A172 (cell line): ENCODE measurements around the gene REG3A. TPM values are rescaled to one million over a fixed set of nuclear protein-coding genes. Genes with fewer than 3 reads are reported as not detected.

Source experiments
- DNase-seq: peaks from one replicate; pipeline ENCODE4 v3.0.0-alpha.2; 2015; ENCODE audit warnings: low spot score
- total RNA-seq: library from RNA; depleted of rRNA; stranded (reverse); fragments of >200 nt; shearing (Covaris generic); gene quantifications from 2 replicates; pipeline ENCODE4 v1.2.3, GENCODE V29; 2014; rRNA removed

The REG3A gene
- total RNA-seq, 1 experiment from 2014 or later: not detected

DNA sequence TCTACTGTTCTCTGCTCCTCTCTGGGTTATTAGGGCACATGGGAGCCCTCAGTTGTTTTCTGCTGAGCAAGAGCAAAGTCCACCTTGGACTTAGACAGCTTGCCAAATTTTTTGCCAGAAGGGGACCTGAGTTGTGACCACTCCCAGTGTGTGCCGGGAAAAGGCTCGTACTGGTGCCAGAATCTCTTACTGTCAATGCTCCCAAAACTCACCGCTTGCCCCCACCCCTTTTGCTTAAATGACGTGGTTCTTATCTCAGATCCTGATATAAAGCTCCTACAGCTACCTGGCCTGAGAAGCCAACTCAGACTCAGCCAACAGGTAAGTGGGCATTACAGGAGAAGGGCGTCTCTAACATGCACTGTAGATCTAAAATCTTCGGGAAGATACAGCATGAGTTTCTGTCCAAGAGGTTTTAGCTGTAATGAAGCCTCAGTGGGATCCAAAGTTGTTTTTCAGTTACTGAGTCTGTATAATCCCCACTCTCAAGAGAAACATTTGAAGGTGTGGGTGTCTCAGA, 39.3 kb downstream of the REG3A start, which contains the start of gene REG1A:
REG1A (plus strand) TSS at position 295 of the 520 bp plus-strand sequence. CDS start 374 bp downstream, outside the sequence.
- DNase-seq: no peak

DNA sequence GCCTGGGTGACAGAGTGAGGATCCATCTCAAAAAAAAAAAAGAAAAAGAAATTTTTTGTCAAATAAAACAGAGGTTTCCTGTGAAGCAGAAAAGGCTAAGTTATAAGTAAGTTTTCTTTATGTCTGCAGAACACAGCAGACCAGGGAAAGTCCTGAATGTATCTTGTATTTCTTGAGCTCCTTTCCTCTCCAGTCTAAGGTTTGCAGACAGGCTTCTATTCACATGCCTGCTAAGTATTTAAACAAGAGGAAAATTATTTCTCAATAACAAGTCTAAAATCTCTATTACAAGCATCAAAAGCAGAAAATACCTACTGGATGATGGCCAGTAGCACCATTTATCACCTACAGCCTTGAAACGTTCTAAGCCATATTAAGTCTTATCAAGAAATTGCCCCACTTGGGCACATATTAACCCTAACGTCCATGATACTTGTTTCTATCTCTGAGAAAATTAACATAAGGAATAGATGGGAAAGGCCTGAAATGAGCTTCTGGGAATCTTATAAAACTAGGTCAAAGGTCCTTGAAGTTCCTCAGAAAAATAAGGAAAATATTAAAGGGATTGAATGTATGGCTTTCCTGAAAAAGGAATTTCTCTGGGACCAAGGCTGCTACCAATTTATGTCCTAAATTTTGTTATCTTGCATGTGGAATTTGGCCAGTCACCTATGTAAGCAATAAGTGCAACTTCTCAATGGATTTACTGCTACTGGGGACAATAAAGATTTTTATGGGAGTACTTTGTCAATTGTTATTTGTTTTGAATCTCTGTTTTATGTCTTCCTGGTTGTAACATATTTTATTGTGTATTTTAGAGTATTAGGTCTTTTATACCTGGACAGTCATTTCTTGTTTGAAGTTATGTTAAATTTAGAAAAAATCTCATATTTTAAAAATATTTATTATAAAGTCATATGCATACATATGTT, 42.3 kb downstream of the REG3A start:
- DNase-seq: no peak

GRCh38 chr2:79114797-79115494, 44.6 kb downstream of the REG3A start:
- no peak for DNase-seq

GRCh38 chr2:79112269-79112668, 47.3 kb downstream of the REG3A start:
- no peak for DNase-seq

Other genes starting within 250 kb of the REG3A start
- gene REG3G, start 134.1 kb downstream of the REG3A start, total RNA-seq: not detected in 2 replicates
- gene REG1B, start 71.8 kb downstream of the REG3A start, total RNA-seq: not detected in 2 replicates
- not detected in 2 replicates for gene REG1A, start 39.3 kb downstream of the REG3A start, total RNA-seq